MCF 10A (cell line): ENCODE data around the gene PAX4. TPM values are rescaled to one million over a fixed set of nuclear protein-coding genes. Genes with fewer than 3 reads are reported as not detected.

Experiments used
- BruUV-seq: library from RNA; stranded (reverse); fragments of 400-500 nt; replicated peaks from 2 replicates; lab custom pipeline; 2021; lab: Mats Ljungman, UMichigan
- CTCF ChIA-PET: fragments of 300-600 bp; sonication (Branson Sonifier 250); formaldehyde crosslinking; extraction: SDS; loops from one replicate; lab custom pipeline; 2021; ENCODE audit warnings: antibody characterized with exemption, inconsistent platforms; lab: Yijun Ruan, JAX
- POLR2A ChIA-PET: fragments of 300-600, 350-650 bp; sonication (Branson Sonifier 250); formaldehyde crosslinking; extraction: SDS; loops from one replicate; lab custom pipeline; 2020; ENCODE audit warnings: antibody characterized with exemption, inconsistent platforms; lab: Yijun Ruan, JAX
- DNase-seq: peaks from one replicate; pipeline ENCODE4 v3.0.0-alpha.2; 2018; ENCODE audit not compliant: unreplicated experiment
- H3K27ac Mint-ChIP-seq: one replicate; pipeline ENCODE4 v1.8.0; 2022; ENCODE audit warnings: mild to moderate bottlenecking, low read depth, mixed read lengths; ENCODE audit not compliant: unreplicated experiment
- H3K27me3 Mint-ChIP-seq: one replicate; pipeline ENCODE4 v1.8.0; 2022; ENCODE audit warnings: mixed read lengths; ENCODE audit not compliant: insufficient read depth, unreplicated experiment
- H3K36me3 Mint-ChIP-seq: one replicate; pipeline ENCODE4 v1.8.0; 2022; ENCODE audit warnings: mild to moderate bottlenecking, moderate library complexity, mixed read lengths; ENCODE audit not compliant: insufficient read depth, unreplicated experiment
- H3K4me1 Mint-ChIP-seq: one replicate; pipeline ENCODE4 v1.8.0; 2022; ENCODE audit warnings: mixed read lengths; ENCODE audit not compliant: insufficient read depth, unreplicated experiment
- H3K4me3 Mint-ChIP-seq: one replicate; pipeline ENCODE4 v1.8.0; 2022; ENCODE audit warnings: mild to moderate bottlenecking, moderate library complexity, mixed read lengths; ENCODE audit not compliant: unreplicated experiment
- H3K9me3 Mint-ChIP-seq: one replicate; pipeline ENCODE4 v1.8.0; 2022; ENCODE audit warnings: mixed read lengths; ENCODE audit not compliant: unreplicated experiment
- CTCF ChIP-seq: fragments of 200-600 bp; IDR thresholded peaks from one replicate; pipeline ENCODE4 v1.8.0; 2022; ENCODE audit warnings: antibody characterized with exemption, mild to moderate bottlenecking; ENCODE audit not compliant: unreplicated experiment
- intact Hi-C: fragments of 100-400 bp; cut with micrococcal nuclease; formaldehyde crosslinking; loops from 2 replicates; pipeline ENCODE4 v1.14.1; 2022
- total RNA-seq: library from RNA; stranded (reverse); gene quantifications from 2 replicates; pipeline ENCODE4 v1.2.3, GENCODE V29; 2022

PAX4 gene
- total RNA-seq, 1 experiment from 2014 or later: not detected

- H3K27me3 Mint-ChIP-seq: no peaks in the 10 kb centered on the region
- CTCF ChIA-PET: no interaction called here
- H3K9me3 Mint-ChIP-seq: no peaks in the 10 kb centered on the region
- H3K36me3 Mint-ChIP-seq: peaks cover 17% of the 10 kb centered on the region
- POLR2A ChIA-PET: no interaction called here
- DNase-seq: no peak
- intact Hi-C loops: loop anchor here (10.0 kb wide), 1 partner anchor 187 kb away; the partner anchor contains the start of gene ZNF800
- BruUV-seq: no TSS peak
- no peak for TF ChIP-seq CTCF
- no peak overlapping the region for H3K4me3 Mint-ChIP-seq
- no peak overlapping the region for H3K27ac Mint-ChIP-seq
- H3K4me1 Mint-ChIP-seq: peaks cover 29% of the 10 kb centered on the region
Observed at GRCh38 chr7:127581716-127582115, 36.2 kb downstream of the PAX4 start.

- peaks cover 23% of the 10 kb centered on the region for H3K4me1 Mint-ChIP-seq
- no TSS peak for BruUV-seq
- no peak for TF ChIP-seq CTCF
- ChIA-PET CTCF (no interaction called here), POLR2A (no interaction called here)
- no peak for DNase-seq
- no peaks in the 10 kb centered on the region for H3K9me3 Mint-ChIP-seq
- intact Hi-C loops: loop anchor here (10.0 kb wide), 1 partner anchor 186 kb away; the partner anchor contains the start of gene ZNF800
- no peak overlapping the region for H3K4me3 Mint-ChIP-seq
- H3K36me3 Mint-ChIP-seq: peaks cover 17% of the 10 kb centered on the region
- no peaks in the 10 kb centered on the region for H3K27me3 Mint-ChIP-seq
- no peak overlapping the region for H3K27ac Mint-ChIP-seq
Observed at GRCh38 chr7:127580612-127581011, 37.3 kb downstream of the PAX4 start.

- intact Hi-C loops: no loop called here
- Mint-ChIP-seq H3K27ac (no peak overlapping the region), H3K27me3 (no peaks in the 10 kb centered on the region), H3K9me3 (no peaks in the 10 kb centered on the region), H3K4me1 (peaks cover 12% of the 10 kb centered on the region), H3K36me3 (peaks cover 17% of the 10 kb centered on the region), H3K4me3 (no peak overlapping the region)
- BruUV-seq: no TSS peak
- TF ChIP-seq CTCF: no peak
- ChIA-PET POLR2A (interaction anchor here (1.1 kb wide), 1 partner anchor 10 kb away, joined by 5 read pairs; the partner anchor contains the start of gene ARF5), CTCF (interaction anchor here (0.6 to 0.9 kb wide), 4 partner anchors 9 to 407 kb away, joined by 3 read pairs; no protein-coding TSS in a partner anchor)
- DNase-seq: no peak
Observed at GRCh38 chr7:127578711-127579275, 39.1 kb downstream of the PAX4 start.

GRCh38 chr7:127578036-127578684, 39.8 kb downstream of the PAX4 start:
- BruUV-seq: no TSS peak
- POLR2A ChIA-PET: interaction anchor here (0.6 to 1.1 kb wide), 2 partner anchors 10 to 86 kb away, joined by 3 to 5 read pairs; partner anchors contain the start of gene ARF5
- Mint-ChIP-seq H3K27ac (no peak overlapping the region), H3K9me3 (no peaks in the 10 kb centered on the region), H3K36me3 (peaks cover 12% of the 10 kb centered on the region), H3K27me3 (no peaks in the 10 kb centered on the region), H3K4me3 (no peak overlapping the region), H3K4me1 (peaks cover 6% of the 10 kb centered on the region)
- intact Hi-C loops: no loop called here
- DNase-seq: no peak
- no peak for TF ChIP-seq CTCF
- CTCF ChIA-PET: interaction anchor here (0.6 to 0.9 kb wide), 4 partner anchors 9 to 1402 kb away, joined by 3 read pairs; no protein-coding TSS in a partner anchor
